AG04450 (cell line): ENCODE measurements around the gene INPP5A. TPM values are rescaled to one million over a fixed set of nuclear protein-coding genes. Genes with fewer than 3 reads are reported as not detected.

Experiments
- CTCF ChIA-PET: fragments of 300-600, 350-600 bp; formaldehyde crosslinking; extraction: SDS; loops from one replicate; lab custom pipeline; 2022; ENCODE audit warnings: antibody characterized with exemption, inconsistent platforms; lab: Charles Lee
- POLR2A ChIA-PET: fragments of 350-600 bp; formaldehyde crosslinking; extraction: SDS; loops from one replicate; lab custom pipeline; 2021; ENCODE audit warnings: antibody characterized with exemption, inconsistent platforms; lab: Yijun Ruan, JAX
- DNase-seq: peaks from one replicate; pipeline ENCODE4 v3.0.0-alpha.2; 2011; ENCODE audit warnings: low read depth, low spot score
- H3K27ac ChIP-seq: one replicate; pipeline ENCODE4 v1.5.1; 2012; ENCODE audit warnings: low read depth, low read length, control low read depth
- H3K27me3 ChIP-seq: one replicate; pipeline ENCODE4 v1.6.0; 2012; ENCODE audit warnings: low read length; ENCODE audit not compliant: control insufficient read depth, insufficient read depth
- H3K4me3 ChIP-seq: 2 replicates; pipeline ENCODE4 v1.5.1; 2011; ENCODE audit warnings: mild to moderate bottlenecking, low read depth, low read length, control low read depth
- H3K9me3 ChIP-seq: 2 replicates; pipeline ENCODE4 v1.5.1; 2012; ENCODE audit warnings: low read length; ENCODE audit not compliant: control insufficient read depth, insufficient read depth
- polyA plus RNA-seq: library from polyadenylated mRNA; depleted of rRNA; stranded (reverse); fragments of >200 nt; gene quantifications from 2 replicates; pipeline ENCODE4 v1.2.3, GENCODE V29; 2011
- TF ChIP-seq, protein P1 (sequence below): IDR thresholded peaks from 2 replicates; pipeline ENCODE4 v1.5.1; 2011; ENCODE audit warnings: low read depth, low read length, control low read depth, inconsistent platforms

Gene INPP5A
- polyA plus RNA-seq, 1 experiment, result 22.5 TPM

DNA sequence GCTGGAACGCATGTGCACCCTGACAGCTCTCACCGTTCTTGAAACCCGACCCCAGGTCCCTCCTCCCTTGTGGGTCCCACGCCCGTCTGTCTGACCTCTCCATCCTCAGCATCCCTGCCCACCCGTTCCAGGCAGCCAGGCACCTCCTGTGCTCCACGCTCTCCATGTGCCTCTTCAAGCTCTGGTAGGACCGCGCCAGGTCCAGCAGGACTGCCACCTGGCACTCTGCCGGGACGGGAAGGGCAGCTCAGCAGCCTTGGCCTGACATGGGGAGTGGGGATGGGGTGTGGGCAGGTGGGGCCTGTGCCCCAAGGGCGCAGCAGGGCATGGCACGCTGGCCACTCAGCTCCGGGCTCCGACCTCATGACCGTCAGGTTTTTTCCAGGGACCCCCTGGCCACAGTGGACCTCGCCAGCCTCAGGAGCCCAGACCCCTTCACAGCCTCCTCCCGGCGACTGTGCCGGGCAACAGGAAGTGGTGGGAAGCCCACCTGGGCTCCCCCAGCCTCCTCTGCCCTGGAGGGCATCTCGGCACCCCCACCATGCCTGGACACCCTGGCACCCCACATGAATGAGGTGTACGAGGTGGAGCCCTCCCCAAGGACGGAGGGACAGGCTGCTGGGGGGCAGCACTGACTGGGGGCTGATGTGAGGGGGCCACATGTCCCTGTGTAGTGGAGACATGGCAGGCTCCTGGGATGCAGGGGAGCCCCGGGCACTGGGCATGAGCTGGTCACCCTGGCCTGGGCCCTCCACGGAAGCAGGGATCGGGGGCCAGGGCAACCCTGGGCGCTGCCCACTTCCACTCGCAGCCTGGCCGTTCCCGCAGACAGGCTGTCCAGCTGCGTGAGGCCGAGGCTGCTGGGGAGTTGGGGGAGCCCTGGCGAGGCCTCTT lies 273.5 kb downstream of the INPP5A start:
- TF ChIP-seq, protein P1, sequence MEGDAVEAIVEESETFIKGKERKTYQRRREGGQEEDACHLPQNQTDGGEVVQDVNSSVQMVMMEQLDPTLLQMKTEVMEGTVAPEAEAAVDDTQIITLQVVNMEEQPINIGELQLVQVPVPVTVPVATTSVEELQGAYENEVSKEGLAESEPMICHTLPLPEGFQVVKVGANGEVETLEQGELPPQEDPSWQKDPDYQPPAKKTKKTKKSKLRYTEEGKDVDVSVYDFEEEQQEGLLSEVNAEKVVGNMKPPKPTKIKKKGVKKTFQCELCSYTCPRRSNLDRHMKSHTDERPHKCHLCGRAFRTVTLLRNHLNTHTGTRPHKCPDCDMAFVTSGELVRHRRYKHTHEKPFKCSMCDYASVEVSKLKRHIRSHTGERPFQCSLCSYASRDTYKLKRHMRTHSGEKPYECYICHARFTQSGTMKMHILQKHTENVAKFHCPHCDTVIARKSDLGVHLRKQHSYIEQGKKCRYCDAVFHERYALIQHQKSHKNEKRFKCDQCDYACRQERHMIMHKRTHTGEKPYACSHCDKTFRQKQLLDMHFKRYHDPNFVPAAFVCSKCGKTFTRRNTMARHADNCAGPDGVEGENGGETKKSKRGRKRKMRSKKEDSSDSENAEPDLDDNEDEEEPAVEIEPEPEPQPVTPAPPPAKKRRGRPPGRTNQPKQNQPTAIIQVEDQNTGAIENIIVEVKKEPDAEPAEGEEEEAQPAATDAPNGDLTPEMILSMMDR, result no peak
- Histone ChIP-seq H3K9me3 (no peaks in the 10 kb centered on the region; the same call in 1 of the 2 replicates), H3K4me3 (no peak overlapping the region), H3K27ac (no peak overlapping the region), H3K27me3 (peaks cover 2% of the 10 kb centered on the region)
- POLR2A ChIA-PET, result no interaction called here
- DNase-seq, result no peak
- CTCF ChIA-PET, result no interaction called here

DNA sequence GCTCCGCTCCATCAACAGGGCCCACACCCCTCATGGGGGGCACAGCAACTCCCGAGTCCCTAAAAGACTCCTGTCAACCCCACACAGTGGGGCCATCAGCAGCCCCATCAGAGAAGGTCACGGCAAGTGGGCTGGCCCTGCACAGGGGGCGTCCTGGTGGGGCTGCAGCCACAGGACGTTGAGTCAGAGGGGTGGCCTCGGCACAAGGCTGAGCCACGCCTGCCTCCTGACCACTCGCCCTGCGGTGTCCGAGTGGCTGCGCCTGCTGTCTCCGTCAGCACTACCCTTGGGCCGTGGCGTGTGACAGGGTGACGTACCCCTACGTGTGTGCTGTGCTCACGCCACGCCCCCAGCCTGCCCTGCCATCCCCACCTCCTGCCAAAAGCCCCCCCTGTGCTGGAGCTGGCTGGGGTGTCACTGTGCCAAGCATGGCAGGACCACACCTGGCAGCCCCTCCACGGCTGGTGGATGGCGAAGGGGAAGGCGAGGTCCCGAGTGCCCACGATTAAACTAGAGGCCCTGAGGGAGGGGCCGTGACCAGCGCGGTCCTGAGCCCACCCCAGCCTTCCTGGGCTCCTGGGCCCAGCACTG lies 274.4 kb downstream of the INPP5A start:
- no peak overlapping the region for H3K27ac ChIP-seq
- H3K4me3 ChIP-seq, result no peak overlapping the region
- ChIA-PET POLR2A (no interaction called here), CTCF (no interaction called here)
- no peak for DNase-seq
- no peaks in the 10 kb centered on the region; the same call in 1 of the 2 replicates for H3K9me3 ChIP-seq
- TF ChIP-seq, protein P1, result no peak
- peaks cover 2% of the 10 kb centered on the region for H3K27me3 ChIP-seq

GRCh38 chr10:132812520-132812919 lies 274.9 kb downstream of the INPP5A start:
- H3K27me3 ChIP-seq, result peaks cover 2% of the 10 kb centered on the region
- ChIA-PET CTCF (no interaction called here), POLR2A (no interaction called here)
- H3K9me3 ChIP-seq, result peaks cover 2% of the 10 kb centered on the region; the same call in 1 of the 2 replicates
- H3K4me3 ChIP-seq, result no peak overlapping the region
- DNase-seq, result no peak
- no peak overlapping the region for H3K27ac ChIP-seq
- TF ChIP-seq, protein P1, result no peak

DNA sequence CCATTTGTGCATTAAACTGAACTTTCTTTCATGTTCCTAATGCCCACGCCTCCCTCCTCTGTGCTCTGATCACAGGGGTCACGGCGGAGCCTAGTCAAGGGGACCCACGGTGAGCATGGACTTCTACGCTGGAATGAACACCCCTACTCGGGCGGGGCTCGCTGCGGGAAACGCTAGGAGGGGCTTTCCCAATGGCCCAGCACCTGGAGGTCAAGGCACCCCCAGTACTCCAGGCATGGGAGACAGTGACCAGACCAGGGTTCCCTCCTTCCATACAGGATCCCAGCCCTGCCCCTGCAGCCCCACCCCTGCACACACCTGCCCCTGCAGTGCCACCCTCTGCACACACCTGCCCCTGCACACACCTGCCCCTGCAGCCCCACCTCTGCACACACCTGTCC lies 275.4 kb downstream of the INPP5A start:
- POLR2A ChIA-PET, result no interaction called here
- H3K9me3 ChIP-seq, result peaks cover 6% of the 10 kb centered on the region; the same call in 1 of the 2 replicates
- H3K4me3 ChIP-seq, result no peak overlapping the region
- H3K27ac ChIP-seq, result no peak overlapping the region
- CTCF ChIA-PET, result no interaction called here
- peaks cover 2% of the 10 kb centered on the region for H3K27me3 ChIP-seq
- no peak for DNase-seq
- TF ChIP-seq, protein P1, result no peak
